K562 (cell line): Measurements from ENCODE around the gene NR5A2. TPM values are rescaled to one million over a fixed set of nuclear protein-coding genes. Genes with fewer than 3 reads are reported as not detected.

ENCODE experiments used
- CREB5 ChIP-seq: fragments of 250-450 bp; sonication (Bioruptor Pico); IDR thresholded peaks from 2 replicates; pipeline ENCODE4 v1.5.0; 2020; ENCODE audit warnings: mild to moderate bottlenecking
- ERF ChIP-seq: fragments of 450-650 bp; formaldehyde crosslinking; IDR thresholded peaks from 2 replicates; pipeline ENCODE4 v1.4.0; 2020; ENCODE audit warnings: mild to moderate bottlenecking, mixed read lengths
- GABPB2 ChIP-seq: fragments of 250-450 bp; sonication (Bioruptor Pico); conservative IDR thresholded peaks from 2 replicates; pipeline ENCODE4 v1.5.1; 2021; ENCODE audit warnings: mild to moderate bottlenecking
- MTA1 ChIP-seq: fragments of 450-650 bp; IDR thresholded peaks from 2 replicates; pipeline ENCODE4 v1.6.1; 2017; ENCODE audit warnings: borderline replicate concordance
- NONO ChIP-seq, 2 experiments: fragments of 200-400 bp in 1 of 2; fragments of 450-650 bp in 1 of 2; formaldehyde crosslinking in 1 of 2; IDR thresholded peaks; 2 replicates each; pipeline ENCODE4 v1.6.1; 2017; ENCODE audit warnings: low read depth in 2 of 2, mild to moderate bottlenecking in 2 of 2, moderate library complexity in 2 of 2, low read length in 1 of 2
- RBM39 ChIP-seq: fragments of 200-400 bp; formaldehyde crosslinking; optimal IDR thresholded peaks from 2 replicates; pipeline ENCODE3; 2018; ENCODE audit warnings: low read depth, low read length
- RCOR1 ChIP-seq, 2 experiments: IDR thresholded peaks; 2 replicates each; pipeline ENCODE4 v1.6.1; 2012; ENCODE audit warnings: low read depth in 2 of 2, low read length in 2 of 2, borderline replicate concordance in 1 of 2, improper control_type of control experiment in 1 of 2
- SMAD3 ChIP-seq: fragments of 450-650 bp; formaldehyde crosslinking; conservative IDR thresholded peaks from 2 replicates; pipeline ENCODE4 v1.4.0; 2020; ENCODE audit warnings: mild to moderate bottlenecking
- TFE3 ChIP-seq: fragments of 450-650 bp; formaldehyde crosslinking; IDR thresholded peaks from 2 replicates; pipeline ENCODE4 v1.4.0; 2020; ENCODE audit warnings: mild to moderate bottlenecking, mixed read lengths
- TOE1 ChIP-seq, 2 experiments: fragments of 450-650 bp in 1 of 2; sonication (generic) in 1 of 2; formaldehyde crosslinking in 1 of 2; IDR thresholded peaks; 2 replicates each; pipeline versions ENCODE4 v1.7.1 to v1.8.0; 2016 to 2022; ENCODE audit warnings: borderline replicate concordance in 2 of 2, mild to moderate bottlenecking in 2 of 2, antibody characterized with exemption in 1 of 2, inconsistent platforms in 1 of 2, low read depth in 1 of 2, missing genetic modification reagents in 1 of 2, moderate library complexity in 1 of 2
- WHSC1 ChIP-seq: IDR thresholded peaks from one replicate; pipeline ENCODE4 v1.6.1; 2012; ENCODE audit warnings: low read length, control low read depth, inconsistent platforms
- YY1 ChIP-seq, 3 experiments: IDR thresholded peaks; 2 replicates each; pipeline ENCODE4 v1.6.1; 2011; ENCODE audit warnings: low read length in 2 of 3, mild to moderate bottlenecking in 2 of 3, moderate library complexity in 2 of 3, borderline replicate concordance in 1 of 3, control low read depth in 1 of 3, low read depth in 1 of 3; ENCODE audit not compliant: insufficient read depth in 3 of 3, insufficient replicate concordance in 2 of 3, control insufficient read depth in 1 of 3, insufficient read length in 1 of 3; ENCODE audit errors: extremely low read depth in 1 of 3
- ZFX ChIP-seq: sonication (generic); formaldehyde crosslinking; IDR thresholded peaks from 2 replicates; pipeline ENCODE4 v1.8.0; 2022; ENCODE audit warnings: mild to moderate bottlenecking, missing genetic modification reagents, moderate library complexity
- ZNF589 ChIP-seq: fragments of 200-800 bp; sonication (Bioruptor generic); IDR thresholded peaks from 2 replicates; pipeline ENCODE4 v1.6.1; 2016; ENCODE audit warnings: low read depth, missing genetic modification characterization, missing compliant biosample characterization
- ZNF707 ChIP-seq: fragments of 250-450 bp; sonication (Bioruptor Pico); conservative IDR thresholded peaks from 2 replicates; pipeline ENCODE4 v1.8.0; 2022; ENCODE audit warnings: inconsistent platforms, mild to moderate bottlenecking, moderate library complexity
- ZNF764 ChIP-seq: fragments of 250-450 bp; sonication (Bioruptor Pico); IDR thresholded peaks from 2 replicates; pipeline ENCODE4 v1.4.0; 2020; ENCODE audit warnings: low read depth, mild to moderate bottlenecking, moderate library complexity
- ZZZ3 ChIP-seq: fragments of 450-650 bp; IDR thresholded peaks from 2 replicates; pipeline ENCODE4 v1.6.1; 2016; ENCODE audit warnings: antibody characterized with exemption, mild to moderate bottlenecking, moderate library complexity
- polyA plus RNA-seq, 8 experiments: library from polyadenylated mRNA; depleted of rRNA in 4 of 8; stranded (reverse) in 5 of 8; unstranded in 3 of 8; fragments of >200 nt; fragmentation: Nextera tagmentation in 2 of 8; fragmentation: Illumina TruSeq in 1 of 8; extraction: Ambion mirVana in 2 of 8; extraction: Trizol in 1 of 8; gene quantifications; 2 replicates each; pipeline versions ENCODE4 v1.2.1 to v1.2.3, GENCODE V29; 2011 to 2014; ENCODE audit warnings: inconsistent platforms in 1 of 8, missing spikeins in 1 of 8
- total RNA-seq, 7 experiments: library from RNA; depleted of rRNA in 6 of 7; stranded (reverse); fragments of >200 nt in 6 of 7; fragmentation: Illumina TruSeq in 2 of 7; extraction: Trizol in 2 of 7; gene quantifications; 2 replicates each; pipeline versions ENCODE4 v1.2.1 to v1.2.3, GENCODE V29; 2011 to 2021; ENCODE audit warnings: low replicate concordance in 1 of 7
- TF ChIP-seq, protein P1 (sequence below), 3 experiments: fragments of 200-800 bp in 1 of 3; fragments of 250-450 bp in 1 of 3; fragments of 450-650 bp in 1 of 3; sonication (Bioruptor Pico) in 1 of 3; sonication (Bioruptor generic) in 1 of 3; formaldehyde crosslinking in 1 of 3; IDR thresholded peaks; 2 replicates each; pipeline versions ENCODE4 v1.6.1 to v1.8.0; 2016 to 2022; ENCODE audit warnings: mild to moderate bottlenecking in 2 of 3, missing genetic modification characterization in 2 of 3, missing compliant biosample characterization in 1 of 3, moderate library complexity in 1 of 3
- TF ChIP-seq, protein P2 (sequence below): fragments of 200-800 bp; sonication (Bioruptor generic); IDR thresholded peaks from 2 replicates; pipeline ENCODE4 v1.6.1; 2017; ENCODE audit warnings: missing genetic modification characterization, missing compliant biosample characterization

The NR5A2 gene
- total and polyA plus RNA-seq, 9 of the 15 experiments (the other 6 are each of a cell fraction or from before 2014, with no cell fraction given): 0.13 to 0.40 (median 0.29) TPM

- TF ChIP-seq, protein P1, sequence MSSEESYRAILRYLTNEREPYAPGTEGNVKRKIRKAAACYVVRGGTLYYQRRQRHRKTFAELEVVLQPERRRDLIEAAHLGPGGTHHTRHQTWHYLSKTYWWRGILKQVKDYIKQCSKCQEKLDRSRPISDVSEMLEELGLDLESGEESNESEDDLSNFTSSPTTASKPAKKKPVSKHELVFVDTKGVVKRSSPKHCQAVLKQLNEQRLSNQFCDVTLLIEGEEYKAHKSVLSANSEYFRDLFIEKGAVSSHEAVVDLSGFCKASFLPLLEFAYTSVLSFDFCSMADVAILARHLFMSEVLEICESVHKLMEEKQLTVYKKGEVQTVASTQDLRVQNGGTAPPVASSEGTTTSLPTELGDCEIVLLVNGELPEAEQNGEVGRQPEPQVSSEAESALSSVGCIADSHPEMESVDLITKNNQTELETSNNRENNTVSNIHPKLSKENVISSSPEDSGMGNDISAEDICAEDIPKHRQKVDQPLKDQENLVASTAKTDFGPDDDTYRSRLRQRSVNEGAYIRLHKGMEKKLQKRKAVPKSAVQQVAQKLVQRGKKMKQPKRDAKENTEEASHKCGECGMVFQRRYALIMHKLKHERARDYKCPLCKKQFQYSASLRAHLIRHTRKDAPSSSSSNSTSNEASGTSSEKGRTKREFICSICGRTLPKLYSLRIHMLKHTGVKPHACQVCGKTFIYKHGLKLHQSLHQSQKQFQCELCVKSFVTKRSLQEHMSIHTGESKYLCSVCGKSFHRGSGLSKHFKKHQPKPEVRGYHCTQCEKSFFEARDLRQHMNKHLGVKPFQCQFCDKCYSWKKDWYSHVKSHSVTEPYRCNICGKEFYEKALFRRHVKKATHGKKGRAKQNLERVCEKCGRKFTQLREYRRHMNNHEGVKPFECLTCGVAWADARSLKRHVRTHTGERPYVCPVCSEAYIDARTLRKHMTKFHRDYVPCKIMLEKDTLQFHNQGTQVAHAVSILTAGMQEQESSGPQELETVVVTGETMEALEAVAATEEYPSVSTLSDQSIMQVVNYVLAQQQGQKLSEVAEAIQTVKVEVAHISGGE (CRISPR knock-in tag; IDR thresholded peaks at IDR 0.05): 0 out of 6 replicates have a peak, but pooled peaks of 1 of the 3 experiments have one; percentile 14
- no peak for TF ChIP-seq ZNF707 (CRISPR knock-in tag)
- TF ChIP-seq TFE3 (CRISPR knock-in tag): no peak
- TF ChIP-seq YY1 (IDR thresholded peaks at IDR 0.05; ENCODE audit: borderline replicate concordance in 1 of 3, control insufficient read depth in 1 of 3, extremely low read depth in 1 of 3, insufficient read depth in 3 of 3, insufficient read length in 1 of 3, insufficient replicate concordance in 2 of 3, low read depth in 1 of 3, low read length in 2 of 3): no peak
- no peak for TF ChIP-seq RBM39
- no peak for TF ChIP-seq ZZZ3
- TF ChIP-seq NONO (IDR thresholded peaks at IDR 0.05; ENCODE audit: low read depth in 2 of 2, low read length in 1 of 2): no peak
- TF ChIP-seq ERF (CRISPR knock-in tag): no peak
- TF ChIP-seq RCOR1 (IDR thresholded peaks at IDR 0.05; ENCODE audit: borderline replicate concordance in 1 of 2, low read depth in 2 of 2, low read length in 2 of 2): peak in 1 of 2 experiments; percentile 82; a peak in 2 of 4 replicates
- TF ChIP-seq ZFX: no peak
- TF ChIP-seq ZNF589: no peak
- TF ChIP-seq MTA1: no peak
- TF ChIP-seq GABPB2 (CRISPR knock-in tag): no peak
- no peak for TF ChIP-seq CREB5 (CRISPR knock-in tag)
- no peak for TF ChIP-seq WHSC1
- no peak for TF ChIP-seq SMAD3 (CRISPR knock-in tag)
- TF ChIP-seq TOE1 (IDR thresholded peaks at IDR 0.05; ENCODE audit: borderline replicate concordance): no peak
- no peak for TF ChIP-seq TOE1 (CRISPR knock-in tag; IDR thresholded peaks at IDR 0.05; ENCODE audit: borderline replicate concordance, low read depth)
- no peak for TF ChIP-seq ZNF764 (CRISPR knock-in tag)
- TF ChIP-seq, protein P2, sequence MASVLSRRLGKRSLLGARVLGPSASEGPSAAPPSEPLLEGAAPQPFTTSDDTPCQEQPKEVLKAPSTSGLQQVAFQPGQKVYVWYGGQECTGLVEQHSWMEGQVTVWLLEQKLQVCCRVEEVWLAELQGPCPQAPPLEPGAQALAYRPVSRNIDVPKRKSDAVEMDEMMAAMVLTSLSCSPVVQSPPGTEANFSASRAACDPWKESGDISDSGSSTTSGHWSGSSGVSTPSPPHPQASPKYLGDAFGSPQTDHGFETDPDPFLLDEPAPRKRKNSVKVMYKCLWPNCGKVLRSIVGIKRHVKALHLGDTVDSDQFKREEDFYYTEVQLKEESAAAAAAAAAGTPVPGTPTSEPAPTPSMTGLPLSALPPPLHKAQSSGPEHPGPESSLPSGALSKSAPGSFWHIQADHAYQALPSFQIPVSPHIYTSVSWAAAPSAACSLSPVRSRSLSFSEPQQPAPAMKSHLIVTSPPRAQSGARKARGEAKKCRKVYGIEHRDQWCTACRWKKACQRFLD: 0 out of 2 replicates have a peak, but pooled peaks have one; percentile 42
These were observed 123.2 kb downstream of the NR5A2 start (continued) for GRCh38 chr1:200150721-200151120.
